ENCODE results near the gene TFCP2L1. TPM values are rescaled to one million over a fixed set of nuclear protein-coding genes. Genes with fewer than 3 reads are reported as not detected.
"Not testable (repeated sequence)": the region's sequence is repeated elsewhere in the genome, so short reads cannot be mapped to it uniquely, and the experiment has no call there.

The TFCP2L1 gene
- total RNA-seq, 1 experiment from 2014 or later: 2.4 TPM

DNA sequence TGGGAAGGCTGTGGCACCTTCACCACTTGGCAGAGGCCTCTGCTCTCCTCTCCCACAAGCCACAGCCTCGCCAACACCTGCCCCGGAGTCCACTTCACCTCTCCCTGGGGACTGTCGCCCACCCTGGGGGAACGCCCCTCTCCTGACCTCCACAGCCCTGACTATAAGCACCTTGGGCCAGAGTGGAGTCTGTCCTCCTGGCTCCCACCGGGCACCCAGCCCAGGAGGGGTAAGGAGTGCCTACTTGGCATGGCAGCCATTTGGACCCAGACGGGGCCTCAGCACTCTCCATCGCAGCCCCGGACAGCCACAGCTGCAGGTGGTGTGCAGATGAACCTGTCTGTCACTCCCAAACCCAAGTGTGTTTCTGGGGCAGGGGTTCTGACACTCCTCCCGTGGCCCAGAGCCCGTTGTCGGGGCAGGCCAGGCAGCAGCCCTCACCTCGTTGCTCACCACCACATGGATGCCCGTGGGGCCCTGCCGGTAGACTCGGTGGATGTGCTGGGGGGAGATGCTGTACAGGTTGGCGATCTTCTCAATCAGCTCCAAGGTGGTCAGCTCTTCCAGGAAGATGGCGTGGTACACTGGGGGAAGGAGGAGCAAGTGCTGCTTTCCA, 53.5 kb downstream of the TFCP2L1 start:
- no peaks in the 10 kb centered on the region for H3K4me1 ChIP-seq (ENCODE audit: insufficient read depth, low read length)
- no peaks in the 10 kb centered on the region for H3K9me2 ChIP-seq (replicated peaks; ENCODE audit: low read length)
- H3K36me3 ChIP-seq (ENCODE audit: low read depth, low read length): no peaks in the 10 kb centered on the region
- DNase-seq (no peak), ATAC-seq (no peak)
- CTCF ChIA-PET: no interaction called here
- no peaks in the 10 kb centered on the region for H3K27me3 ChIP-seq (ENCODE audit: low read length)
- POLR2A ChIA-PET (ENCODE audit: unreplicated experiment): no interaction called here
- no peak overlapping the region for H3K27ac ChIP-seq (ENCODE audit: low read length)
- no peak overlapping the region for H2AFZ ChIP-seq (ENCODE audit: low read length)
- H3K4me3 ChIP-seq (ENCODE audit: low read length): no peak overlapping the region
- H3K79me2 ChIP-seq (ENCODE audit: low read length): no peaks in the 10 kb centered on the region
- H3K4me2 ChIP-seq (ENCODE audit: low read length): no peak overlapping the region
- no peak overlapping the region for H3K9ac ChIP-seq (ENCODE audit: low read length)
- H4K20me1 ChIP-seq (ENCODE audit: low read length): no peaks in the 10 kb centered on the region
- no peaks in the 10 kb centered on the region for H3F3A ChIP-seq (ENCODE audit: low read length, unreplicated experiment)
- H3K9me3 ChIP-seq (ENCODE audit: low read length): no peaks in the 10 kb centered on the region
- TF ChIP-seq, protein P1, sequence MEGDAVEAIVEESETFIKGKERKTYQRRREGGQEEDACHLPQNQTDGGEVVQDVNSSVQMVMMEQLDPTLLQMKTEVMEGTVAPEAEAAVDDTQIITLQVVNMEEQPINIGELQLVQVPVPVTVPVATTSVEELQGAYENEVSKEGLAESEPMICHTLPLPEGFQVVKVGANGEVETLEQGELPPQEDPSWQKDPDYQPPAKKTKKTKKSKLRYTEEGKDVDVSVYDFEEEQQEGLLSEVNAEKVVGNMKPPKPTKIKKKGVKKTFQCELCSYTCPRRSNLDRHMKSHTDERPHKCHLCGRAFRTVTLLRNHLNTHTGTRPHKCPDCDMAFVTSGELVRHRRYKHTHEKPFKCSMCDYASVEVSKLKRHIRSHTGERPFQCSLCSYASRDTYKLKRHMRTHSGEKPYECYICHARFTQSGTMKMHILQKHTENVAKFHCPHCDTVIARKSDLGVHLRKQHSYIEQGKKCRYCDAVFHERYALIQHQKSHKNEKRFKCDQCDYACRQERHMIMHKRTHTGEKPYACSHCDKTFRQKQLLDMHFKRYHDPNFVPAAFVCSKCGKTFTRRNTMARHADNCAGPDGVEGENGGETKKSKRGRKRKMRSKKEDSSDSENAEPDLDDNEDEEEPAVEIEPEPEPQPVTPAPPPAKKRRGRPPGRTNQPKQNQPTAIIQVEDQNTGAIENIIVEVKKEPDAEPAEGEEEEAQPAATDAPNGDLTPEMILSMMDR (conservative IDR thresholded peaks at IDR 0.05; ENCODE audit: low read depth, low read length): no peak
- TF ChIP-seq EZH2phosphoT487 (IDR thresholded peaks at IDR 0.05; ENCODE audit: borderline replicate concordance, low read length): no peak
- no peak for TF ChIP-seq EZH2 (IDR thresholded peaks at IDR 0.05; ENCODE audit: low read length, unreplicated experiment)
- BruUV-seq (replicated peaks): no TSS peak
- intact Hi-C loops (cut with micrococcal nuclease): no loop called here

DNA sequence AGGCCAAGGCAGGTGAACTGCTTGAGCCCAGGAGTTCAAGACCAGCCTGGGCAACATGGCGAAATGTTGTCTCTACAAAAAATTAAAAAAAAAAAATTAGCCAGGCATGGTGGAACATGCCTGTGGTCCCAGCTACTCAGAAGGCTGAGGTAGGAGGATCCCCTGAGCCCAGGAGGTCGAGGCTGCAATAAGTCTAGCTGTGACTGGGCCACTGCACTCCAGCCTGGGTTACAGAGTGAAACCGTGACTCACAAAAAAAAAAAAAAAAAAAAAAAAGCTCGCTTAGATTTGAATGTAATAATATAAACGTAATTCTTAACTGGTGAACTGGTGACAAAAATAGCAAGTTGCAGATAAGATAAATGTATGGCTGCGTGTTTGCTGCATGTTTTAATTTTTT, 56.5 kb downstream of the TFCP2L1 start:
- POLR2A ChIA-PET (ENCODE audit: unreplicated experiment): no interaction called here
- CTCF ChIA-PET: interaction anchor here (0.6 kb wide), 1 partner anchor 129 kb away, joined by 4 read pairs; no protein-coding TSS in a partner anchor
- H3K79me2 ChIP-seq (ENCODE audit: low read length): no peaks in the 10 kb centered on the region

DNA sequence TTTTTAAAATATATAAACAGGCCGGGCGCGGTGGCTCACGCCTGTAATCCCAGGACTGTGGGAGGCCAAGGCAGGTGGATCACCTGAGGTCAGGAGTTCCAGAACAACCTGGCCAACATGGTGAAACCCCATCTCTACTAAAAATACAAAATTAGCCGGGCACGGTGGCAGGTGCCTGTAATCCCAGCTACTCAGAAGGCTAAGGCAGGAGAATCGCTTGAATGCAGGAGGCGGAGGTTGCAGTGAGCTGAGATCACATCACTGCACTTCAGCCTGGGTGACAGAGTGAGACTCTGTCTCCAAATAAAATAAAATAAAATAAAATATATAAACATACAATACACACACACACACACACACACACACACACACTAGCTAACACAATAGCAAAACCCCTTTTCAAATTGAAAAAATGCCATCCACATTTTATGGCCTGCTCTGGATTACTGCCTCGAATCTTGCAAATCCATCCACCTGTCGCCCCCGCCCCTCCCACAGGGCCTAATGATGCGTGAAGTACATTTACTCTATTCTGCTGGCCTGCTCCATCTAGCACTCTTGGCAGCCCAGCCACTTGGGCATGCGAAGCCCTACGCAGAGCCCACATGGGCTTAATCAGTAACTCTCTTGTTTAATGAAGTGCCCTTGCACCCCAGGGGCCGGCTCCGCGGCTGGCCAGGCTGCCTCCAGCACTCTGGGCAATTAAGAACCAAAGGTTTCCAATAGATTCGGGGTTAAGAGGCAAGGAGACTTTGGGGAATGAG, 57.4 kb downstream of the TFCP2L1 start:
- H3K36me3 ChIP-seq (ENCODE audit: low read depth, low read length); DNase-seq; intact Hi-C loops (cut with micrococcal nuclease); H3K9me2 ChIP-seq (replicated peaks; ENCODE audit: low read length); H3K27me3 ChIP-seq (ENCODE audit: low read length); H3F3A ChIP-seq (ENCODE audit: low read length, unreplicated experiment); H4K20me1 ChIP-seq (ENCODE audit: low read length); H3K79me2 ChIP-seq (ENCODE audit: low read length); H3K9me3 ChIP-seq (ENCODE audit: low read length); H2AFZ ChIP-seq (ENCODE audit: low read length); H3K4me2 ChIP-seq (ENCODE audit: low read length); CTCF ChIA-PET; BruUV-seq (replicated peaks); H3K9ac ChIP-seq (ENCODE audit: low read length); ATAC-seq; H3K4me1 ChIP-seq (ENCODE audit: insufficient read depth, low read length); H3K4me3 ChIP-seq (ENCODE audit: low read length); POLR2A ChIA-PET (ENCODE audit: unreplicated experiment); H3K27ac ChIP-seq (ENCODE audit: low read length): not testable (repeated sequence)

More for the DNA sequence above, 56.5 kb downstream of the TFCP2L1 start:
- H3K9me2 ChIP-seq (replicated peaks; ENCODE audit: low read length): no peaks in the 10 kb centered on the region
- H4K20me1 ChIP-seq (ENCODE audit: low read length): no peaks in the 10 kb centered on the region
- no peak overlapping the region for H3K4me3 ChIP-seq (ENCODE audit: low read length)
- no peaks in the 10 kb centered on the region for H3K9me3 ChIP-seq (ENCODE audit: low read length)
- no peak overlapping the region for H2AFZ ChIP-seq (ENCODE audit: low read length)
- H3K27ac ChIP-seq (ENCODE audit: low read length): no peak overlapping the region
- ATAC-seq: no peak
- no peaks in the 10 kb centered on the region for H3K4me1 ChIP-seq (ENCODE audit: insufficient read depth, low read length)
- DNase-seq: no peak
- no peaks in the 10 kb centered on the region for H3F3A ChIP-seq (ENCODE audit: low read length, unreplicated experiment)
- H3K9ac ChIP-seq (ENCODE audit: low read length): no peak overlapping the region
- intact Hi-C loops (cut with micrococcal nuclease): no loop called here
- no peaks in the 10 kb centered on the region for H3K27me3 ChIP-seq (ENCODE audit: low read length)
- H3K4me2 ChIP-seq (ENCODE audit: low read length): no peak overlapping the region
- H3K36me3 ChIP-seq (ENCODE audit: low read depth, low read length): no peaks in the 10 kb centered on the region
- BruUV-seq (replicated peaks): no TSS peak
- TF ChIP-seq, protein P1 (conservative IDR thresholded peaks at IDR 0.05; ENCODE audit: low read depth, low read length): no peak
- no peak for TF ChIP-seq EZH2 (IDR thresholded peaks at IDR 0.05; ENCODE audit: low read length, unreplicated experiment)
- no peak for TF ChIP-seq EZH2phosphoT487 (IDR thresholded peaks at IDR 0.05; ENCODE audit: borderline replicate concordance, low read length)

DNA sequence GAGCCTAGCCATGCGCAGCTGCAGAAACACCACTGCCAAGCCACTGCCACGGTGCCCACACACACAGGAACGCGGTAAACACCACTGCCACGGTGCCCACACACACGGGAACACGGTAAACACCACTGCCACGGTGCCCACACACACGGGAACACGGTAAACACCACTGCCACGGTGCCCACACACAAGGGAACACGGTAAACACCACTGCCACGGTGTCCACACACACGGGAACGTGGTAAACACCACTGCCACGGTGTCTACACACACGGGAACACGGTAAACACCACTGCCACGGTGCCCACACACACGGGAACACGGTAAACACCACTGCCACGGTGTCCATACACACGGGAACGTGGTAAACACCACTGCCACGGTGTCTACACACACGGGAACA, 59.3 kb downstream of the TFCP2L1 start:
- H3K36me3 ChIP-seq (ENCODE audit: low read depth, low read length): not testable (repeated sequence)

More for the DNA sequence above, 59.3 kb downstream of the TFCP2L1 start:
- ATAC-seq; DNase-seq; H3K4me2 ChIP-seq (ENCODE audit: low read length); H3K27ac ChIP-seq (ENCODE audit: low read length); POLR2A ChIA-PET (ENCODE audit: unreplicated experiment); H2AFZ ChIP-seq (ENCODE audit: low read length); CTCF ChIA-PET; H3F3A ChIP-seq (ENCODE audit: low read length, unreplicated experiment); H3K9me3 ChIP-seq (ENCODE audit: low read length); H3K27me3 ChIP-seq (ENCODE audit: low read length); H3K9me2 ChIP-seq (replicated peaks; ENCODE audit: low read length); intact Hi-C loops (cut with micrococcal nuclease); H3K9ac ChIP-seq (ENCODE audit: low read length); H4K20me1 ChIP-seq (ENCODE audit: low read length); BruUV-seq (replicated peaks); H3K4me3 ChIP-seq (ENCODE audit: low read length); H3K79me2 ChIP-seq (ENCODE audit: low read length); H3K4me1 ChIP-seq (ENCODE audit: insufficient read depth, low read length): not testable (repeated sequence)
